AG04449 (cell line): Measurements from ENCODE around the gene ECHDC3.

Experiments used
- CTCF ChIA-PET: fragments of 350-600 bp; formaldehyde crosslinking; extraction: SDS; loops from one replicate; lab custom pipeline; 2021; ENCODE audit warnings: antibody characterized with exemption; lab: Yijun Ruan, JAX
- POLR2A ChIA-PET: fragments of 400-600, 350-600 bp; formaldehyde crosslinking; extraction: SDS; loops from one replicate; lab custom pipeline; 2020; ENCODE audit warnings: antibody characterized with exemption, inconsistent platforms; lab: Yijun Ruan, JAX
- DNase-seq: peaks from one replicate; pipeline ENCODE4 v3.0.0-alpha.2; 2010; ENCODE audit warnings: low read depth, low spot score
- H3K4me3 ChIP-seq: 2 replicates; pipeline ENCODE4 v1.5.1; 2011; ENCODE audit warnings: low read depth, mild to moderate bottlenecking, control low read depth, low read length
- TF ChIP-seq, protein P1 (sequence below): IDR thresholded peaks from one replicate; pipeline ENCODE4 v1.5.1; 2011; ENCODE audit warnings: mild to moderate bottlenecking, moderate library complexity, low read length, control low read depth, inconsistent platforms; ENCODE audit not compliant: insufficient read depth; ENCODE audit errors: missing control alignments

ECHDC3 gene

DNA sequence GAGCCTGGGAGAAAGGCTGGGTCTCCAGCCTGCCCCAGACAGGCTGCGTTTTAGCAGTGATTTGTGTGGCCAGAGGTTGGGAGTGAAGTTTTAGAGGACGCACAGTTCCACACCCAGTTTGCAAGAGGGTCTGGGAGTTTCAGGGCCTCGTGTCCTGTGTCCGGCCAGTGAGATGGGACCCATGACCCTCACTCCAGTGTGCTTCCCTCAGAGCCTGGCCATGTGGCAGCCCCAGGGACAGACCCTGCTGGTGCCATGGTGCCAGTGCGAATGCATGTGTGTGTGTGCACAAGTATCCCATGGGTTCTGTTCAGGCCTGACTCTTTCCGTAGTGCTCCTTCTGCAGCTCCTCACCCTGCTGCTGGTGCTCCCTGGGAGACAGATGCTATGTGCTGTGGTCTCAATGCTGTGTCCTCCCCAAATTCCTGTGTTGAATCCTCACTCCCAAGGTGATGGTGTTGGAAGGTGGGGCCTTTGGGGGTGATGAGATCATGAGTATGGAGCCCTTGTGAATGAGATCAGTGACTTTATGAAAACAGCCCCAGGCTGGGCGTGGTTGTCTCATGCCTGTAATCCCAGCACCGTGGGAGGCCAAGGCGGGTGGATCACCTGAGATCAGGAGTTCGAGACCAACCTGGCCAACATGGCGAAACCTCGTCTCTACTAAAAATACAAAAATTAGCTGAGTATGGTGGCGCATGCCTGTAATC, 16.5 kb downstream of the ECHDC3 start:
- ChIA-PET POLR2A (no interaction called here), CTCF (interaction anchor here (0.6 to 8.0 kb wide), 33 partner anchors 8 to 372 kb away, joined by 3 to 198 read pairs (median 5); no protein-coding TSS in a partner anchor)
- TF ChIP-seq, protein P1, sequence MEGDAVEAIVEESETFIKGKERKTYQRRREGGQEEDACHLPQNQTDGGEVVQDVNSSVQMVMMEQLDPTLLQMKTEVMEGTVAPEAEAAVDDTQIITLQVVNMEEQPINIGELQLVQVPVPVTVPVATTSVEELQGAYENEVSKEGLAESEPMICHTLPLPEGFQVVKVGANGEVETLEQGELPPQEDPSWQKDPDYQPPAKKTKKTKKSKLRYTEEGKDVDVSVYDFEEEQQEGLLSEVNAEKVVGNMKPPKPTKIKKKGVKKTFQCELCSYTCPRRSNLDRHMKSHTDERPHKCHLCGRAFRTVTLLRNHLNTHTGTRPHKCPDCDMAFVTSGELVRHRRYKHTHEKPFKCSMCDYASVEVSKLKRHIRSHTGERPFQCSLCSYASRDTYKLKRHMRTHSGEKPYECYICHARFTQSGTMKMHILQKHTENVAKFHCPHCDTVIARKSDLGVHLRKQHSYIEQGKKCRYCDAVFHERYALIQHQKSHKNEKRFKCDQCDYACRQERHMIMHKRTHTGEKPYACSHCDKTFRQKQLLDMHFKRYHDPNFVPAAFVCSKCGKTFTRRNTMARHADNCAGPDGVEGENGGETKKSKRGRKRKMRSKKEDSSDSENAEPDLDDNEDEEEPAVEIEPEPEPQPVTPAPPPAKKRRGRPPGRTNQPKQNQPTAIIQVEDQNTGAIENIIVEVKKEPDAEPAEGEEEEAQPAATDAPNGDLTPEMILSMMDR, result no peak
- no peak overlapping the region for H3K4me3 ChIP-seq
- no peak for DNase-seq

DNA sequence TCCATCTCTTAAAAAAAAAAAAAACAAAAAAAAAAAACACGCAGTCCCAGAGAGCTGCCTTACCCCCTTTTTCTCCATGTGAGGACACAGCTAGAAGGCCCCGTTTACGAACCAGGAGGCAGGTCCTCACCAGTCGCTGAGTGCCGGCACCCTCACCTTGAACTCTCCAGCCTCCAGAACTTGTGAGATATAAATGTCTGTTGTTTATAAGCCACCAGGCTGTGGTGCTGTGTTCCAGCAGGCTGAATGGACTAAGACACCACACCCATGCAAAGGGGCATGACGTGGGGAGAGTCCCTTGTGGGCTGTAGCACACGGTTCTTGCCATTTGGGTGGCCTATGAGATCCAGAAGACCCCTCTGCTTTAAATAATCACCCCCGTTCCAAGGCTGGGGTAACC, 17.2 kb downstream of the ECHDC3 start:
- TF ChIP-seq, protein P1, result no peak
- no peak overlapping the region for H3K4me3 ChIP-seq
- no peak for DNase-seq
- ChIA-PET CTCF (interaction anchor here (1.3 to 8.0 kb wide), 4 partner anchors 227 to 331 kb away, joined by 3 to 198 read pairs (median 54); no protein-coding TSS in a partner anchor), POLR2A (no interaction called here)

DNA sequence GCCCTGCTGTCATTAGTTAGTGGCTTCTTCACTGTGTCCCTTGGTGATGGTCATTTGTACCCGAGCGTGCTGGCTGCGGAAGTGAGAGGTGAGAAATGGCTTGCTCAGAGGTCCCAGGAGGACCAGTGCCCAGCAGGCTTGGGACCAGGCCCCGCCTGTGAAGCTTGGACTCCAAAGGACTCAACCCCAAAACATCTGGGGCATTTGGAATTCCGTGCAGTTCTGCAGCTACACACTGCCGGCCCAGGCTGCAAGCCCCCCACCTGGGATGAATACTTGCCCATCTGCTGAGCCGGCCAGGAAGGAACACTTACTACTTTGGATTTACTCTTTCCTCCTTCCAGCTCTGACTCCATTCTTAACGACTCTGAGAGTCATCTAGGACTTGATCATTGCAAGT, 18.0 kb downstream of the ECHDC3 start:
- no peak for DNase-seq
- no peak overlapping the region for H3K4me3 ChIP-seq
- POLR2A ChIA-PET, result no interaction called here
- TF ChIP-seq, protein P1, result no peak
- CTCF ChIA-PET, result interaction anchor here (1.0 to 8.0 kb wide), 6 partner anchors 23 to 332 kb away, joined by 3 to 198 read pairs (median 6); no protein-coding TSS in a partner anchor

DNA sequence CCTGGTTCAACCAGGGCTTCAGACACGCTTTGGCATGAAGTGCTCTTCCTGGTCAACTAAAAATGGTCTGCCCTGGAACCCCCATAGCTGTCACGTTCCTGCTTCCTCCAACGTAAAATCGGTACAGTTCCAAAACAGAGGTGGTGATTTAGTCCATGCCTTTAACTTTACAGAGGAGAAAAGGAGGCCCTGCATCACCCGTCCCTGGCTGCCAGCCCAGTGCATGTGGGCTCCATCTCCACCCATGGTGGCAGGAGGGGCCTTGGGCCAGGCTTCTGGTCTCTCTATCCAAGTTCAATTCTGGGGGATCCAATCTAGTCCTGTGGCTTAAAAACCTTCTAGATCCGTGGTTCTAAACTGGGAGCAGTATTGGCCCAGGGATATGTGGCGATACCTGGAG, 18.7 kb downstream of the ECHDC3 start:
- POLR2A ChIA-PET, result no interaction called here
- TF ChIP-seq, protein P1, result no peak
- no peak for DNase-seq
- CTCF ChIA-PET, result interaction anchor here (0.7 to 8.0 kb wide), 6 partner anchors 22 to 337 kb away, joined by 3 to 198 read pairs (median 6); no protein-coding TSS in a partner anchor
- no peak overlapping the region for H3K4me3 ChIP-seq

DNA sequence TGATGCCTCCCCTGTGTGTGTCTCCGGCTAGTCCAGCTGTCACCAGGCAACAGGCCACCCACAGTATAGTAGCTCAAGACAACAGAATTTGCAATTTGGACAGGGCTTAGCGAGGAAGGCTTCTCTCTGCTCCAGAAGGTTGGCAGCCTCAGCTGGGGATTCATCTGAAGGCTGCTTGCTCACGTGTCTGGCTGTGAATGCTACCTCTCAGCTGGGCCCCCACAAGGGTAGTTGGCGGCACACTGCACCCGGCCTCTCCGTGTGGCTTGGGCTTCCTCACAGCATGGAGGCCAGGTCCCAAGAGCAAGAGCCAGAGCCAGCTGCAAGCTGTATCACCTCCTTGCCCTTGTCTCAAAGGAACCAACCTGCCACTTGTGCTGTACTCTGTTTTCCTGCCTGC, 19.2 kb downstream of the ECHDC3 start:
- no peak overlapping the region for H3K4me3 ChIP-seq
- DNase-seq, result no peak
- ChIA-PET POLR2A (no interaction called here), CTCF (interaction anchor here (1.9 to 8.0 kb wide), 2 partner anchors 21 to 248 kb away, joined by 8 to 198 read pairs; no protein-coding TSS in a partner anchor)
- TF ChIP-seq, protein P1, result no peak

DNA sequence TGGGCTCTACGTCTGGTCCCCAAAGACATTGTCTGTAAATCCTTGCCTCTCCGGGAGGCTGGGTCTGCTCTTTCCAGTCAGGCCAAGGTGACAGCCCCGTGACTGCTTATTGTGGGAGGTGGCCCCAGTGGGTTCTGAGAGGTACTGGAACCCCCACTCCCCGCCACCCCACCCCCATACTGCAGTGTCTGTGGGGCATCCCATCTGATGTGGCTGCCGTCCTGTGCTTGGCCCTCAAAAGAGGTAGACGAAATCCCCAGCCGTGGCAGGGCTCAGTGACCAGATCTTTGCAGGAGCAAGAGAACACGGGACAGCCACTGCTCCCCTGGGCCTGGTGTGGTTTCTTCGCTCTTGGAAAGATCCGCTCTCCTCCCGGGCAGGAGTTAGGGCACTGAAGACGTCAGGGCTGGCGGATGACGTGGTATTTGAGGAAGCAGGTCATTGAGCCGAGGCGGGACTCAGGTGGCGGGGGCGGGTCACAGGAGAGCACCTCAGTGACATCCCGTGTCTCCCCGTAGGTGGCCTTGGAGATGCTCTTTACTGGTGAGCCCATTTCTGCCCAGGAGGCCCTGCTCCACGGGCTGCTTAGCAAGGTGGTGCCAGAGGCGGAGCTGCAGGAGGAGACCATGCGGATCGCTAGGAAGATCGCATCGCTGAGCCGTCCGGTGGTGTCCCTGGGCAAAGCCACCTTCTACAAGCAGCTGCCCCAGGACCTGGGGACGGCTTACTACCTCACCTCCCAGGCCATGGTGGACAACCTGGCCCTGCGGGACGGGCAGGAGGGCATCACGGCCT, 20.7 kb downstream of the ECHDC3 start:
- no peak overlapping the region for H3K4me3 ChIP-seq
- TF ChIP-seq, protein P1, result no peak
- ChIA-PET POLR2A (no interaction called here), CTCF (no interaction called here)
- no peak for DNase-seq
